ENCODE data around the gene ADIPOR1.
A peak's percentile ranks its signal among the peaks of the same experiment; 100 is the strongest.
"Not testable (repeated sequence)": the region's sequence is repeated elsewhere in the genome, so short reads cannot be mapped to it uniquely, and the experiment has no call there.

ADIPOR1 gene

DNA sequence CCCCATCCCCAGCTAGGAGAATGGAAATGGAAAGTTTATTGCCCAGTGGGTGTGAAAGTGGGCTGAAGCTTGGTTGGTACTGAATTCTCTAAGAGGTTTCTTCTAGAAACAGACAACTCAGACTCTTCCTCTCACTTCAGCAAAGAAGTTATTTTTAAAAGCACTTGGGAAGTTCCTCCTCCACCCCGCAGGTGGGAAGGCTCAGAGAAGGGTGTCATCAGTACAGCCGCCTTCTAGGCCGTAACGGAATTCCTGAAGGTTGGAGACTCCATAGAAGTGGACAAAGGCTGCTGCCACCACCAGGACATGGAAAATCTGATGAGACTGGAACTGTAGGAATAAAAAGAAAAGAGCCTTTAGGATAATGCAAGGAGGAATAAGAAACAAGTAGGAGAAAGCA is 16.7 kb downstream of the ADIPOR1 start:
- peaks cover 48% of the 10 kb centered on the region for H3K36me3 ChIP-seq (ENCODE audit: control insufficient read depth, insufficient read depth, low read length)
- WGBS, 2 experiments, result 96 to 99% methylated on average over 4 of the region's 4 CpGs
- H3K4me1 ChIP-seq (ENCODE audit: control insufficient read depth, insufficient read depth, low read length), result no peaks in the 10 kb centered on the region
- H3K4me3 ChIP-seq (ENCODE audit: insufficient read depth, low read depth, low read length), result no peak overlapping the region
- no peak overlapping the region for H3K27ac ChIP-seq (ENCODE audit: insufficient read depth, low read depth, low read length, poor library complexity, severe bottlenecking)
- no peaks in the 10 kb centered on the region for H3K27me3 ChIP-seq (ENCODE audit: control insufficient read depth, insufficient read depth, low read length, poor library complexity, severe bottlenecking)
- no peaks in the 10 kb centered on the region for H3K9me3 ChIP-seq (ENCODE audit: control insufficient read depth, low read length)

DNA sequence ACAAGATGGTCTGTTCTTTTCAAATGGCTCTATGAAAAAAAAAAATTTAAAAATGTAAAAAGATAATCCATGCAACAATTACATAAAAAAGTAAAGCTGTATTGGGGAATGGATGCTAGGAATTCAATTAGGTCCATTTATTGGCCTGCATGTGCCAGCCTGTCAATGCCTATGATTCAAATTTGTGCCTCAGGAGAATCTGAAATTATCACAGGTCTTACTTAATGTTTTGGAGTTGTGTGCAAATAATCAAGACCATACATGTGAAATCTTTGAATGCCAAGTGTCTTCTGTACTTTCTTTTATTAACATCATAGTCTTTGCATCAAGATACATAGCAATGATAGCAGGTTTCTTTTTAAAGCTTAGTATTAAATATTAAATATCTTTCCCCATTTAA is 17.6 kb downstream of the ADIPOR1 start:
- Histone ChIP-seq H3K4me3 (ENCODE audit: insufficient read depth, low read depth, low read length) (no peak overlapping the region), H3K27me3 (ENCODE audit: control insufficient read depth, insufficient read depth, low read length, poor library complexity, severe bottlenecking) (no peaks in the 10 kb centered on the region), H3K4me1 (ENCODE audit: control insufficient read depth, insufficient read depth, low read length) (no peaks in the 10 kb centered on the region), H3K36me3 (ENCODE audit: control insufficient read depth, insufficient read depth, low read length) (peaks cover 40% of the 10 kb centered on the region), H3K27ac (ENCODE audit: insufficient read depth, low read depth, low read length, poor library complexity, severe bottlenecking) (no peak overlapping the region), H3K9me3 (ENCODE audit: control insufficient read depth, low read length) (no peaks in the 10 kb centered on the region)

DNA sequence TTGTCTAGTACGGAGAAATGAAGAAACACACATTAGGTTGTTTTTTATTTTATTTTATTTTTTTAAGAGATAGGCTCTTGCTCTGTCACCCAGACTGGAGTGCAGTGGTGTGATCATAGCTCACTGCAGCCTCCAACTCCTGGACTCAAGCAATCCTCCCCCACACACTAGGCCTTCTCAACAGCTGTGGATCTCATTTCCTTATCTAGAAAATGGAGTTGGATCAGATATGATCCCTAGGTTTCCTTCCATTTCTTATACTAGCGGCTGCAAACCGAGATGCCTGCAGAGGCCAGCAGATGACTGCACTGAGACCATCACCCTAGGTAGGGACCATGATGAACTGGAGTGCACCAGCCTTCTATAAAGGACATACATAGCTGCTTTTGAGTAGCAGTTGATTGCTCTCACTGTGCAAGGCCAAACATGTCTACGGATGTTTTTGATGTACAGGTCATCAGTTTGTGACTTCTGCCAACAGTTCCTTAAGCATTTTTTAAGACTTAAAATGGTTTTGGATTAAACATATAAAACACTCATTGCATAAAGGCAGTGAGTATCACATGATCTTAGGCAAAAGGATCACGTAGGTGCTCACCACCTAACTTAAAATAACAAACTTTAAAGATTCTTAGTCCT is 19.7 kb downstream of the ADIPOR1 start:
- H3K27ac ChIP-seq (ENCODE audit: insufficient read depth, low read depth, low read length, poor library complexity, severe bottlenecking), result no peak overlapping the region
- H3K27me3 ChIP-seq (ENCODE audit: control insufficient read depth, insufficient read depth, low read length, poor library complexity, severe bottlenecking), result no peaks in the 10 kb centered on the region
- no peaks in the 10 kb centered on the region for H3K4me1 ChIP-seq (ENCODE audit: control insufficient read depth, insufficient read depth, low read length)
- no peaks in the 10 kb centered on the region for H3K9me3 ChIP-seq (ENCODE audit: control insufficient read depth, low read length)
- no peak overlapping the region for H3K4me3 ChIP-seq (ENCODE audit: insufficient read depth, low read depth, low read length)
- 92 to 93% methylated on average over 4 to 5 of the region's 5 CpGs for WGBS, 2 experiments
- H3K36me3 ChIP-seq (ENCODE audit: control insufficient read depth, insufficient read depth, low read length), result peaks cover 19% of the 10 kb centered on the region

DNA sequence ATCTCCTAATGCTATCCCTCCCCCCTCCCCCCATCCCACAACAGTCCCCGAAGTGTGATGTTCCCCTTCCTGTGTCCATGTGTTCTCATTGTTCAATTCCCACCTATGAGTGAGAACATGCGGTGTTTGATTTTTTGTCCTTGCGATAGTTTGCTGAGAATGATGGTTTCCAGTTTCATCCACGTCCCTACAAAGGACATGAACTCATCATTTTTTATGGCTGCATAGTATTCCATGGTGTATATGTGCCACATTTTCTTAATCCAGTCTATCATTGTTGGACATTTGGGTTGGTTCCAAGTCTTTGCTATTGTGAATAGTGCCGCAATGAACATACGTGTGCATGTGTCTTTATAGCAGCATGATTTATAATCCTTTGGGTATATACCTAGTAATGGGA is 21.7 kb downstream of the ADIPOR1 start:
- no CpG with 5 or more reads among the region's 6 CpGs for WGBS, 2 experiments
- not testable (repeated sequence) for H3K4me3 ChIP-seq (ENCODE audit: insufficient read depth, low read depth, low read length); H3K27me3 ChIP-seq (ENCODE audit: control insufficient read depth, insufficient read depth, low read length, poor library complexity, severe bottlenecking); H3K27ac ChIP-seq (ENCODE audit: insufficient read depth, low read depth, low read length, poor library complexity, severe bottlenecking); H3K36me3 ChIP-seq (ENCODE audit: control insufficient read depth, insufficient read depth, low read length); H3K4me1 ChIP-seq (ENCODE audit: control insufficient read depth, insufficient read depth, low read length); H3K9me3 ChIP-seq (ENCODE audit: control insufficient read depth, low read length)

DNA sequence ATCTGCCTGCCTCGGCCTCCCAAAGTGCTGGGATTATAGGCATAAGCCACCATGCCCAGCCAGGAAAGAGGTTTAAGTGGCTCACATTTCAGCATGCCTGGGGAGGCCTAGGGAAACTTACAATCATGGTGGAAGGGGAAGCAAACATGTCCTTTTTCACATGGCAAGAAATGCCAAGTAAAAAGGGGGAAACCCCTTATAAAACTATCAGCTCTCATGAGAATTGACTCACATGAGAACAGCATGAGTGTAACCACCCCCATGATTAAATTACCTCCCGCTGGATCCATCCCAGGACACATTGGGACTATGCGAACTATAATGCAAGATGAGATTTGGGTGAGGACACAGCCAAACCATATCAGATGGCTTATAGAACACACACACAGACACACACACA is 22.3 kb downstream of the ADIPOR1 start:
- Histone ChIP-seq H3K27me3 (ENCODE audit: control insufficient read depth, insufficient read depth, low read length, poor library complexity, severe bottlenecking) (no peaks in the 10 kb centered on the region), H3K4me3 (ENCODE audit: insufficient read depth, low read depth, low read length) (no peak overlapping the region), H3K9me3 (ENCODE audit: control insufficient read depth, low read length) (no peaks in the 10 kb centered on the region), H3K4me1 (ENCODE audit: control insufficient read depth, insufficient read depth, low read length) (no peaks in the 10 kb centered on the region), H3K27ac (ENCODE audit: insufficient read depth, low read depth, low read length, poor library complexity, severe bottlenecking) (no peak overlapping the region), H3K36me3 (ENCODE audit: control insufficient read depth, insufficient read depth, low read length) (no peaks in the 10 kb centered on the region)
- 65 to 74% methylated on average over 3 of the region's 3 CpGs for WGBS, 2 experiments

DNA sequence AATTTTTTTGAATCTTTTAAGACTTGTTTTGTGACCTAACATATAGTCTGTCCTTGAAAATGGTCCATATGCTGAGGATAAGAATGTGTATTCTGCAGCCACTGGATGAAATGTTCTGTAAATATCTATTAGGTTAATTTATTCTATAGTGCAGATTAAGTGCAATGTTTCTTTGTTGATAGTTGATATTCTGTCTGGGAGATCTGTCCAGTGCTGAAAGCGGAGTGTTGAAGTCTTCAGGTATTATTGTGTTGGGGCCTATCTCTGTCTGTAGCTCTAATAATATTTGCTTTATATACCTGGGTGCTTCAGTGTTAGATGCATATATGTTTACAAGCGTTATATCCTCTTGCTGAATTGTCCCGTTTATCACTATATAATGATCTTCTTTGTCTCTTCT is 23.4 kb downstream of the ADIPOR1 start:
- Histone ChIP-seq H3K27me3 (ENCODE audit: control insufficient read depth, insufficient read depth, low read length, poor library complexity, severe bottlenecking) (no peaks in the 10 kb centered on the region), H3K36me3 (ENCODE audit: control insufficient read depth, insufficient read depth, low read length) (no peaks in the 10 kb centered on the region), H3K4me3 (ENCODE audit: insufficient read depth, low read depth, low read length) (no peak overlapping the region), H3K4me1 (ENCODE audit: control insufficient read depth, insufficient read depth, low read length) (no peaks in the 10 kb centered on the region), H3K9me3 (ENCODE audit: control insufficient read depth, low read length) (no peaks in the 10 kb centered on the region), H3K27ac (ENCODE audit: insufficient read depth, low read depth, low read length, poor library complexity, severe bottlenecking) (no peak overlapping the region)
- WGBS, 2 experiments, result 87 to 94% methylated on average over 3 of the region's 3 CpGs

DNA sequence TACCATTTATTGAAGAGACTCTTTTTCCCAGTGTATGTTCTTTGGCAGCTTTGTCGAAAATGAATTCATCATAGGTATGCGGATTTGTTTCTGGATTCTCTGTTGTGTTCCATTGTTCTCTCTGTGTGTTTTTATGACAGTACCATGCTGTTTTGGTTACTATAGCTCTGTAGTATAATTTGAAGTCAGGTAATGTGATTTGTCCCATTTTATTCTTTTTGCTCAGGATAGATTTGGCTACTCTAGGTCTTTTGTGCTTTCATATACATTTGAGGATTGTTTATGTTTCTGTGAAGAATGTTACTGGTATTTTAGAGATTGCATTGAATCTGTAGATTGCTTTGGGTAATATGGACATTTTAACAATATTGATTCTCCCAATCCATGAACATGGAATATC is 25.6 kb downstream of the ADIPOR1 start:
- H3K4me1 ChIP-seq (ENCODE audit: control insufficient read depth, insufficient read depth, low read length), result no peaks in the 10 kb centered on the region
- WGBS, 2 experiments, result 83 to 100% methylated on average over 2 of the region's 2 CpGs
- H3K27me3 ChIP-seq (ENCODE audit: control insufficient read depth, insufficient read depth, low read length, poor library complexity, severe bottlenecking), result no peaks in the 10 kb centered on the region
- no peaks in the 10 kb centered on the region for H3K36me3 ChIP-seq (ENCODE audit: control insufficient read depth, insufficient read depth, low read length)
- H3K27ac ChIP-seq (ENCODE audit: insufficient read depth, low read depth, low read length, poor library complexity, severe bottlenecking), result no peak overlapping the region
- no peaks in the 10 kb centered on the region for H3K9me3 ChIP-seq (ENCODE audit: control insufficient read depth, low read length)
- H3K4me3 ChIP-seq (ENCODE audit: insufficient read depth, low read depth, low read length), result no peak overlapping the region

DNA sequence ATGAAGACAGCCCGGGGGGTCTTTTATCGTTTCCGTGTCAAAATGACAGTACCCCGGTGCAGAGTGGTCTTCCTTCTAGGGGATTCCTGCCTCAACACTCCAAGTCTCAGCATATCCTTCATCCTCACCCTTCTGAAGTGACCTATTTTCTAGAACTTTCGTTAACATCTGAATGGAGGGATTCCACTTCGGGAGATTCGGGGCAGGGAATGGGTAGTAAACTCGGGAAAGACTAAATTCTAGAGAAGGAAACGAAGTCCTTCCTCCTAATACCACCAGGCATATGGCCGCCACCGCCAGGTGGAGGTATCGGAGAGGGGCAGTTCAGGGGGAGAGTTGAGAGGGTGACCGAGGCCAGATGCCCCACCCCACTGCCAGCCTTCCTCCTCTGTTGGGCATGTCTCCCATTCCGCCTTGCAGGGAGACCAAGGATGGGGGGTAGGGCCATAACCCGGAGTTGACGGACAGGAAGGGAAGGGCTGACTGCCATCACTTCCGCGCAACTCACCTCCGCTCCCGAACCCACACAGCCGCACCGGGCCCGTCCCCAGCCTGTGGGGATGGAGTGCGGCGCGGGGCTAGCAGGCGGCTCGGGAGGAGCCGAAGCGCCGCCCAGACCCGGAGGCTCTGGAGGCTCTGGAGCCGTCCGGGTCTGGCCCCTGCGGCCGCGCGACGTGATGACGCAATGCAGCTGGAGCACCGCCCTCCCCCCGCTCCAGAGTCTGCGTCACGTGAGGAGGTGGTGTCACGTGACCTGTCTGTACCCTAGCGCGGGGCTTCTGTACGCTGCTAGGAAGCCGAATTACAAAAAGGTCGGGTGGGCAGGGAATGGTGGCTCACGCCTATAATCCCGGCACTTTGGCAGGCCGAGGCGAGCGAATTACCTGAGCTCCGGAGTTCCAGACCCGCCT is 31.3 kb downstream of the ADIPOR1 start, which contains the start of gene KLHL12:
Gene KLHL12, minus strand, starts transcription at position 654 of the 911 bp plus-strand sequence. CDS start 2,072 bp downstream, outside the sequence.
- Histone ChIP-seq H3K4me1 (ENCODE audit: control insufficient read depth, insufficient read depth, low read length) (no peaks in the 10 kb centered on the region), H3K4me3 (ENCODE audit: insufficient read depth, low read depth, low read length) (peak within 1 kb of the TSS; percentile 97), H3K9me3 (ENCODE audit: control insufficient read depth, low read length) (no peaks in the 10 kb centered on the region), H3K27ac (ENCODE audit: insufficient read depth, low read depth, low read length, poor library complexity, severe bottlenecking) (peak within 1 kb of the TSS; percentile 90), H3K36me3 (ENCODE audit: control insufficient read depth, insufficient read depth, low read length) (no peaks in the 10 kb centered on the region), H3K27me3 (ENCODE audit: control insufficient read depth, insufficient read depth, low read length, poor library complexity, severe bottlenecking) (no peaks in the 10 kb centered on the region)
- 2% methylated on average over 57 of the region's 57 CpGs for WGBS, 2 experiments

DNA sequence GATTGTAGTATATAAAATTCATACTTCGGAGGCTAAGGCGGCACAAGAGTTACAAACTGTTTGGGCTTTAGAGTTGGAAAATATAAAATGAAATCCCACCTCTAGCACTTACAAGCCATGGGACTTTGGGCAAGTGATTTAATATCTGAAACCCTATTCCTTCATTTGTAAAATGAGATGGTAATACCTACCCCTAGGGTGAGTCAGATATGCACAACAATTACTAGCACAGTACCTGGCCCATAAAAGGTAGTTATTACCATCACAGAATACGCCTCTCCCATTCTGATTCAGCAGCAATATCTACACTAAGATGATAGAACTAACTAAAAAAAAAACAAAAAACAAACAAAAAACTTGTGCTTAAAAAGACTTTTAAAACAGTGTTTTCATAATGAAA is 34.6 kb downstream of the ADIPOR1 start:
- H3K36me3 ChIP-seq (ENCODE audit: control insufficient read depth, insufficient read depth, low read length), result peaks cover 8% of the 10 kb centered on the region
- 89 to 100% methylated on average over 1 to 3 of the region's 3 CpGs for WGBS, 2 experiments
- H3K27ac ChIP-seq (ENCODE audit: insufficient read depth, low read depth, low read length, poor library complexity, severe bottlenecking), result no peak overlapping the region
- H3K4me1 ChIP-seq (ENCODE audit: control insufficient read depth, insufficient read depth, low read length), result no peaks in the 10 kb centered on the region
- H3K27me3 ChIP-seq (ENCODE audit: control insufficient read depth, insufficient read depth, low read length, poor library complexity, severe bottlenecking), result no peaks in the 10 kb centered on the region
- no peak overlapping the region for H3K4me3 ChIP-seq (ENCODE audit: insufficient read depth, low read depth, low read length)
- no peaks in the 10 kb centered on the region for H3K9me3 ChIP-seq (ENCODE audit: control insufficient read depth, low read length)

DNA sequence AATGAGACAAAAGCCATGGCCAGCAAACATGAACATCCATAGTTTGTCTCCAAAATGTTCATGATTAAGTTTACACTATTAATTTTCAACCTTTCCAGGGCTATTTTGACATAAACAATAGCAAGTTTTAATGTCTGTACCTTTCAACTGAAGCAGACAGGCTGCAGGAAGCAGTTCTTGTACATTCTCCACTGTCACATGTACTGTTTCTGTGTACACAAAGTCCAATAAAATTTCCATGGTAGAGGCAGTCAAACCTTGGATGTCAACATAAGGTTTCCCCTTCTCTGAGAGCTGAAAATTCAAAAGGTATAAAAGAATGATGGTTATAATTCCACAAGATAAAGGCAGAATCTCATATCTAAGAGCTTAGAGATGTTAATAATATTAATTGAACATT is 38.5 kb downstream of the ADIPOR1 start:
- peaks cover 34% of the 10 kb centered on the region for H3K36me3 ChIP-seq (ENCODE audit: control insufficient read depth, insufficient read depth, low read length)

More for the DNA sequence above, 38.5 kb downstream of the ADIPOR1 start:
- Histone ChIP-seq H3K27me3 (ENCODE audit: control insufficient read depth, insufficient read depth, low read length, poor library complexity, severe bottlenecking) (no peaks in the 10 kb centered on the region), H3K9me3 (ENCODE audit: control insufficient read depth, low read length) (no peaks in the 10 kb centered on the region), H3K27ac (ENCODE audit: insufficient read depth, low read depth, low read length, poor library complexity, severe bottlenecking) (no peak overlapping the region), H3K4me1 (ENCODE audit: control insufficient read depth, insufficient read depth, low read length) (no peaks in the 10 kb centered on the region), H3K4me3 (ENCODE audit: insufficient read depth, low read depth, low read length) (no peak overlapping the region)

Measured in ectodermal cell (in vitro differentiated cells).